Peyer's patch (tissue), 4 donors: ENCODE results near the gene IL10.

Source experiments
- POLR2A ChIP-seq, 2 donors: fragments of 450-650 bp; IDR thresholded peaks; one replicate each; pipeline ENCODE4 v1.5.1; 2017; ENCODE audit warnings: antibody characterized with exemption in 2 of 2, mild to moderate bottlenecking in 2 of 2, moderate library complexity in 2 of 2
- TF ChIP-seq, protein P1 (sequence below), 6 experiments: fragments of 450-650 bp in 4 of 6; fragments of 200-600 bp in 2 of 6; sonication (generic) in 1 of 6; IDR thresholded peaks; one replicate each; pipeline ENCODE4 v1.5.1; 2017 to 2019; ENCODE audit warnings: antibody characterized with exemption in 6 of 6, mild to moderate bottlenecking in 3 of 6, moderate library complexity in 1 of 6

DNA sequence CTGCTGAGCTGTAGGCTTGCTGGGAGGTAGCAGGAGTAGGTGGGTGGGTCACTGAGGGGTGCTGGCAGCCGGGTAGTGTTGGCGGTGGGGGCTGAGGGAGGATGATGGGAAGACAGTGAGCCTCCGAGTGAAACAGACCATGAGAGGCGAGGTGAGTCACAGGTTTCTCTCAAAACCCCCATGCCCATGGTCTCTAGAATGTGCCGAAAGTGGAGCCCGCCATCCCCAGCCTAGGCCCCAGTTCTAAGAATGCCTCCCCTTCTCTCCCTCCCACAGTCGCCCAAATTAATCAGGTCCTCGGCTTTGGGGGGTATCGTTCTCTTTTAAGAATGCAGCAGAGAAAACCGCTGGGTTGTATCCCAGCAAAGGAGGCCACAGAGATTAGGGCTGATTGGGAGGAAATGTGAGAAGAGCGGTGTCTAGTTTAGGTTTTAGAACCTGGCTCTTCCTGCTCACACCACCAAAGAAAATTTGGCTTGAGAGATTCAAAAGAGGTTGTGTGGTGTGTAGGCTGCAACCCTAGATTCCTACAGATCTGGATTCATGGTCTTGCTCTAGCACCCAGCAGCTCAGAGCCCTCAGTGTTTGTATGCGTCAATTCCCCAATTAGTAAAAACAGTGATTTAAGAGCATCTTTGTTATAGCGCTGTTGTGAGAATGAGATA is 29.4 kb downstream of the IL10 start:
- TF ChIP-seq, protein P1, sequence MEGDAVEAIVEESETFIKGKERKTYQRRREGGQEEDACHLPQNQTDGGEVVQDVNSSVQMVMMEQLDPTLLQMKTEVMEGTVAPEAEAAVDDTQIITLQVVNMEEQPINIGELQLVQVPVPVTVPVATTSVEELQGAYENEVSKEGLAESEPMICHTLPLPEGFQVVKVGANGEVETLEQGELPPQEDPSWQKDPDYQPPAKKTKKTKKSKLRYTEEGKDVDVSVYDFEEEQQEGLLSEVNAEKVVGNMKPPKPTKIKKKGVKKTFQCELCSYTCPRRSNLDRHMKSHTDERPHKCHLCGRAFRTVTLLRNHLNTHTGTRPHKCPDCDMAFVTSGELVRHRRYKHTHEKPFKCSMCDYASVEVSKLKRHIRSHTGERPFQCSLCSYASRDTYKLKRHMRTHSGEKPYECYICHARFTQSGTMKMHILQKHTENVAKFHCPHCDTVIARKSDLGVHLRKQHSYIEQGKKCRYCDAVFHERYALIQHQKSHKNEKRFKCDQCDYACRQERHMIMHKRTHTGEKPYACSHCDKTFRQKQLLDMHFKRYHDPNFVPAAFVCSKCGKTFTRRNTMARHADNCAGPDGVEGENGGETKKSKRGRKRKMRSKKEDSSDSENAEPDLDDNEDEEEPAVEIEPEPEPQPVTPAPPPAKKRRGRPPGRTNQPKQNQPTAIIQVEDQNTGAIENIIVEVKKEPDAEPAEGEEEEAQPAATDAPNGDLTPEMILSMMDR (IDR thresholded peaks at IDR 0.05) = no peak
- TF ChIP-seq POLR2A (IDR thresholded peaks at IDR 0.05) = no peak
